ENCODE results near the gene TNFAIP8. TPM values are rescaled to one million over a fixed set of nuclear protein-coding genes. Genes with fewer than 3 reads are reported as not detected.

TNFAIP8 gene
- total RNA-seq, 1 experiment from 2014 or later, result 7.3 TPM

GRCh38 chr5:119390404-119390803, 34.6 kb downstream of the TNFAIP8 start:
- H2AFZ ChIP-seq (ENCODE audit: low read length), result no peak overlapping the region
- no peak overlapping the region for H4K5ac ChIP-seq (ENCODE audit: insufficient read length, low read depth, low read length)
- no peak overlapping the region for H3K14ac ChIP-seq (ENCODE audit: insufficient read depth, low read length)
- H3K4ac ChIP-seq (ENCODE audit: low read depth, low read length), result no peak overlapping the region
- H3K4me1 ChIP-seq (ENCODE audit: insufficient read depth, low read length), result peaks cover 13% of the 10 kb centered on the region
- H3K27me3 ChIP-seq (ENCODE audit: insufficient read depth, low read length), result no peaks in the 10 kb centered on the region
- peaks cover 22 to 23% of the 10 kb centered on the region in 2 experiments for H3K4me1 Mint-ChIP-seq
- no peak overlapping the region for H3K4me2 ChIP-seq (ENCODE audit: insufficient read depth, insufficient read length, low read length)
- DNase-seq, result no peak
- no peaks in the 10 kb centered on the region for H3K79me1 ChIP-seq (ENCODE audit: insufficient read depth, low read depth, low read length, poor library complexity, severe bottlenecking)
- no peak overlapping the region for H2BK15ac ChIP-seq (ENCODE audit: low read depth, low read length)
- H3K27ac Mint-ChIP-seq, result no peak overlapping the region
- no peaks in the 10 kb centered on the region for H3K9me3 Mint-ChIP-seq
- no peak overlapping the region for H3K4me3 Mint-ChIP-seq
- H2BK12ac ChIP-seq (ENCODE audit: insufficient read length, low read depth, low read length), result no peak overlapping the region
- no peak overlapping the region for H3T11ph ChIP-seq (ENCODE audit: low read length)
- no peak overlapping the region for H4K8ac ChIP-seq (replicated peaks; ENCODE audit: insufficient read length, low read depth, low read length)
- no peak overlapping the region for H3K56ac ChIP-seq (ENCODE audit: insufficient read length, low read depth, low read length)
- TF ChIP-seq CTCF (conservative IDR thresholded peaks at IDR 0.05), result no peak
- no peaks in the 10 kb centered on the region for H3K23me2 ChIP-seq (ENCODE audit: insufficient read length, low read depth, low read length, poor library complexity, severe bottlenecking)
- H2BK5ac ChIP-seq (ENCODE audit: insufficient read length, low read length), result no peak overlapping the region
- H3K9ac ChIP-seq (ENCODE audit: extremely low read depth, insufficient read length, low read length), result no peak overlapping the region
- no peak overlapping the region for H2BK120ac ChIP-seq (ENCODE audit: low read depth, low read length, poor library complexity, severe bottlenecking)
- no peaks in the 10 kb centered on the region for H3K27me3 Mint-ChIP-seq (ENCODE audit: low read depth)
- H3K36me3 Mint-ChIP-seq (ENCODE audit: insufficient read depth in 1 of 3, low read depth in 3 of 3), result peaks cover 2 to 11% (median 8%) of the 10 kb centered on the region in 3 experiments; a peak in 5 of 7 replicates
- no peak overlapping the region for H2AK5ac ChIP-seq (ENCODE audit: insufficient read length, low read length)
- no peak overlapping the region for H3K18ac ChIP-seq (ENCODE audit: insufficient read length, low read depth, low read length)
- no peak overlapping the region for H3K23ac ChIP-seq (ENCODE audit: insufficient read length, low read depth, low read length)
- no peaks in the 10 kb centered on the region for H3K9me3 ChIP-seq (ENCODE audit: control insufficient read depth, low read depth, low read length)
- H3K79me2 ChIP-seq (ENCODE audit: insufficient read depth, low read length), result no peaks in the 10 kb centered on the region
- no peak overlapping the region for H2BK20ac ChIP-seq (ENCODE audit: low read depth, low read length, poor library complexity, severe bottlenecking)
- no peak overlapping the region for H4K91ac ChIP-seq (ENCODE audit: insufficient read length, low read depth, low read length)
- no peaks in the 10 kb centered on the region for H4K20me1 ChIP-seq (ENCODE audit: control insufficient read depth, insufficient read depth, insufficient read length)
- no CpG with 5 or more reads among the region's 2 CpGs for WGBS (ENCODE audit: extremely low coverage, insufficient read length, low lambda C conversion rate)
- H3K27ac ChIP-seq (ENCODE audit: insufficient read length, low read depth, low read length), result no peak overlapping the region

All from H9 (cell line).